BLaER1 treated with 17β-estradiol and CSF1 and Interleukin-3, amounts not matched to agents 10 nM and 100 nM (cell line): ENCODE data around the gene DGKG.

Experiments used
- H3K27ac ChIP-seq, 11 experiments: shearing (Covaris generic); formaldehyde crosslinking; 2 replicates each; pipeline ENCODE4 v1.8.1; 2022
- H3K27me3 ChIP-seq, 11 experiments: shearing (Covaris generic); formaldehyde crosslinking; 2 replicates each; pipeline ENCODE4 v1.8.1; 2022
- H3K36me3 ChIP-seq, 11 experiments: shearing (Covaris generic); formaldehyde crosslinking; 2 replicates each; pipeline ENCODE4 v1.8.1; 2022
- H3K4me1 ChIP-seq, 10 experiments: shearing (Covaris generic); formaldehyde crosslinking; 2 replicates each; pipeline ENCODE4 v1.8.1; 2022
- H3K4me2 ChIP-seq, 11 experiments: shearing (Covaris generic); formaldehyde crosslinking; 2 replicates each; pipeline ENCODE4 v1.8.1; 2022
- H3K4me3 ChIP-seq, 10 experiments: shearing (Covaris generic); formaldehyde crosslinking; 2 replicates each; pipeline ENCODE4 v1.8.1; 2022
- H3K9ac ChIP-seq, 11 experiments: shearing (Covaris generic); formaldehyde crosslinking; 2 replicates each; pipeline ENCODE4 v1.8.1; 2022
- H3K9me3 ChIP-seq, 11 experiments: shearing (Covaris generic); formaldehyde crosslinking; replicated peaks in 1 of 11; 2 replicates each; pipeline ENCODE4 v1.8.1; 2022
- H4K20me1 ChIP-seq, 11 experiments: shearing (Covaris generic); formaldehyde crosslinking; 2 replicates each; pipeline ENCODE4 v1.8.1; 2022
- Cebpa-rat ChIP-seq, 11 experiments: shearing (Covaris generic); IDR thresholded peaks; 2 replicates each; pipeline ENCODE4 v1.8.1; 2022

DGKG gene

DNA sequence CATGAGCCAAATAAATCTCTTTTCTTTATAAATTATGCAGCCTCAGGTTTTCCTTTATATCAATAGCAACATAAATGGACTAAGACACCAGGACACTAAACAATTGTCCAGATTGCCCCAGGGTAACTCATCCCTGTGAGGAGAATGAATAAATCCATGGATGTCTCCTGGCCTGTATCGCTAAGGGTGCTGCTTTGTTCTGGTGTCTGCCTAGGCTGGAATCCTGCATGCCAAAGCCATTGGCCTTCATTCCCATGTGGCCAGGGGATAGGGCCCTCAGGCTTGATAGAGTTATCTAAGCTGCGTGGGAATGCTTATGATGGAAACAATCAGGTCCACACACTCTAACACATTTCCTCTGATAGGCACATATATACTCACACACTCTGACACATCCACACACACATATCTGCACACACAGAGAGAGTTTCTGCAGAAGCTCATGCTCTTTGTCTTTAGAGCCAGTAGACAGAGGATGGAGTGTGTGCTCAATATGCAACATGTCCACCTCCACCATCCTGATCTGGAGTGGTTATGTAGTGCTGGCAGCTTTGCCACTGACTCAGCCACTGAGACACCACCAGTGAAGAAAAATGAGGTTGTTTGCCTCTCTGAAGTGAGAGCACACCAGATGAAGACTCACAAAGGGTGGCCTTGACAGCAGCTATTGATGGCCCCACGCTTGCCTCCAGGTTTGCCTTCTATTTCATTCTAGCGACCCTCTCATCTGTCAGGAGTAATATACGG lies 24.0 kb upstream of the DGKG start:
- Histone ChIP-seq H3K4me1 (peaks cover 0 to 45% (median 33%) of the 10 kb centered on the region in 10 experiments; a peak in 16 of 20 replicates), H3K4me2 (peak overlapping the region in 7 of 11 experiments; percentile 53 to 87 (median 75); a peak in 14 of 22 replicates), H3K36me3 (no peaks in the 10 kb centered on the region), H4K20me1 (no peaks in the 10 kb centered on the region), H3K27ac (no peak overlapping the region), H3K9ac (no peak overlapping the region), H3K9me3 (peaks cover 0 to 22% (median 0%) of the 10 kb centered on the region in 11 experiments; a peak in 4 of 22 replicates), H3K4me3 (no peak overlapping the region), H3K27me3 (no peaks in the 10 kb centered on the region)
- no peak for TF ChIP-seq Cebpa-rat (IDR thresholded peaks at IDR 0.05)

DNA sequence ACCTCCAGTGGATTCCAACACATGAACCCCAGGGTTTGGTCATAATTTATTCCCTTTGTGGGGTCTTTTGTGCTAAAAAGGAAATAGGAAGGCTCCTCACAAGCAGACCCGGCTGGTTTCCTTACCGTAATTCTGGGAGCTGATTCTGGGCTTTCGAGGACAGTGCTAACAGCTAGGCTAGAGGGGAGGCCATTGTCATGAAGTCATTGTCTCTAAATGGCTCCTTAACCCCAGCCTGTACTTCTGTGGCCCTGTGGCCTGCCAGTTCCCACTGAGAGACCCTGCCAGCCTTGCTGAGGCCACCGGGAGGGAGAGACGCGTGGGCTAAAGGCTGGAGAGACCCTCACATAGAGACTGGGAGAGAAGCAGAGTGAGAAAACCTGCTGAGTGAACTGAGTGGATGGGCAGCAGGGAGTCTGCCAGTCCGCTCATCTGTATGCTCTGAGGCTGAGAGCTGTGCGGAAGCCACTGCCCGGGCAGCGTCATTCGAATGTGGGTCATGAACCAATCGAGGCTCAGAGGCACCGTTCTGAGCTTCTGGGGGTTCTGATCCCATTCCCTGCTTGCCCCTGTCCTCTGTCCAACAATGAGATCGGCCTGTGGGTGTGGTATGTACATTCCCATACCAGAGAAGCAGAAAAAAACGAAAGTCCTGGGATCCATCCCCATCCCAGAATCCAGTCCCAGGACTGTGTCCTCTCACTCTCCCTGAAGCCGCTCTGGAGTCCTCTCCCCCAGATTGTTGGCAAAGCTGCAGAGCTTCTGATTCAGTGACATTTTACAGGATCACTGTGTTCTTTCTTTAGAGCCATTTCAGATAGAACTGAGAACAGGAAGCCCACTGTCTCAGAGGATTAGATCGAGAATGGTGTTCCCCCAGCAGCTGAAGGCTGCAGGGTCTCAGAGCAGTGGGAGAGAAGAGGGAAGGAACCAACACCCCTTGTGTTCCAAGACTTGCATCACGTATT lies 21.3 kb upstream of the DGKG start:
- H3K4me3 ChIP-seq, result no peak overlapping the region; a peak in 1 of 20 replicates
- H3K27me3 ChIP-seq, result no peaks in the 10 kb centered on the region
- H3K9me3 ChIP-seq, result peaks cover 7 to 35% (median 8%) of the 10 kb centered on the region in 11 experiments; a peak in 20 of 22 replicates
- H4K20me1 ChIP-seq, result no peaks in the 10 kb centered on the region
- peaks cover 0 to 45% (median 33%) of the 10 kb centered on the region in 10 experiments; a peak in 17 of 20 replicates for H3K4me1 ChIP-seq
- H3K9ac ChIP-seq, result peak overlapping the region in 5 of 11 experiments; percentile 13 to 61 (median 46); a peak in 6 of 22 replicates
- H3K4me2 ChIP-seq, result peak overlapping the region in 9 of 11 experiments; percentile 37 to 87 (median 69); a peak in 18 of 22 replicates
- no peak for TF ChIP-seq Cebpa-rat (IDR thresholded peaks at IDR 0.05)
- H3K36me3 ChIP-seq, result no peaks in the 10 kb centered on the region
- H3K27ac ChIP-seq, result peak overlapping the region in 4 of 11 experiments; percentile 43 to 62 (median 56); a peak in 7 of 22 replicates

DNA sequence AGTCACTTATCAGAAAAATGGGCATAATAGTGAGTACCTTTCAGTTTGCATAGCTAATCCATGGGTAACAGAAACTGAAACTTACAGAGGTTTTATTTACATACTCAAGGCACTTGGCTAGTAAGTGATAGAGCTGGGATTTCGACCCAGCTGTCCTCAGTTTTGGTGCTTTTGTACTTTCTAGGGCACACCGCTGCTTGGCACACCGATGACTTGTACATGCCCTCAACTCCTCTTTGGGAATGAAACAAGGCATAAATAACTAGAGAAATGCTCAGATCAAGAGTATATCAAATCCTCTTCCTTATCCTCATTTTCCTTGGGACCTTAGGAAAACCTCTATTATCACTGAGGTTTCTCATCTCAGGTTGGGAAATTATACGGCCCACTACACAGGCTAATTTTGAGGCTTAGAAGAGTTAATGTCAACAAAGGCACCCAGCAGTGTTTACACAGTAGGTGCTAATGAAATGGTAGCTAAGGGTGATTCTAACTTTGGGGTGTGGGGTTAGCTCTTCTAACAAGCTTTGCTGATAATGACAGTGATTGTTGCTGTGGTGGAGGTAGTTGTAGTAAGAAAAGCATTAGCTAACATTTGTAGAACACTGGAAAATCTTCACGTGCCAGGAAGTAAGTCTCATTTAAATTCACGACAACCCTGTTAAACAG lies 20.3 kb upstream of the DGKG start:
- TF ChIP-seq Cebpa-rat (IDR thresholded peaks at IDR 0.05), result no peak
- H3K4me2 ChIP-seq, result peak overlapping the region in 5 of 11 experiments; percentile 51 to 87 (median 81); a peak in 9 of 22 replicates

DNA sequence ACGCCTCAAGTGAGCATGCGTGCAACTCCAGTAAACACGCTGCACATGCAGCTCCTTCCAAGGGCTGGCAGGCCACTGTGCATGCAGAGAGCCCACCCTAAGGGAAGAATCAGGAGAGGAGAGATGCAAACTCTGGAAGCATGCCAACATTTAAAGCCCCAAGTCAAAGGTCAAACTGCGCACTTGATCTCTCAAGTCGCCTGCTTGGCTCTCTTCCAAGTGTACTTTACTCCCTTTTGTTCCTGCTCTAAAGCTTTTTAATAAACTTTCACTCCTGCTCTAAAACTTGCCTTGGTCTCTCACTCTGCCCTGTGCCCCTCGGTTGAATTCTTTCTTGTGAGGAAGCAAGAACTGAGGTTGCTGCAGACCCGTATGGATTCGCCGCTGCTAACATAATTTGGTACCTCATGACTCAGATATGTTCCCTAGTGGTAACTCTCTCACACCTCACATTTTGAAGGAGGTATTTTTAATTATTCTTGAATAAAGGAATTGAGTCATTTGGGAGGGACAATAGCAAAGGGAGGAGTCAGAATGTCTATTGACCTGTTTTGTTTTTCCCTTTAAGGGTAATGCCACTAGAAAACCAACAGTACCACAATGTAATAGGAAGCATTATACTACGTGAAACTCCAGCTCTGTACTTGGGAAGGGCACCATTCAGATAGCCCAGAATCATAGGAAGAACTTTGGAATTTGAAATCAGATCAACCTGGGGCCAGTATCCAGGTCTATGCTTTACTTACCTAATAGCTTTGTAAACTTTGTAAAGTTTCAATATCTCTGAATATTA lies 19.6 kb upstream of the DGKG start:
- peaks cover 0 to 45% (median 33%) of the 10 kb centered on the region in 10 experiments; a peak in 17 of 20 replicates for H3K4me1 ChIP-seq
- peak overlapping the region in 3 of 11 experiments; percentile 1 to 87 (median 86); a peak in 3 of 22 replicates for H3K4me2 ChIP-seq

More for the DNA sequence above, 20.3 kb upstream of the DGKG start:
- H3K27me3 ChIP-seq, result no peaks in the 10 kb centered on the region
- H3K36me3 ChIP-seq, result no peaks in the 10 kb centered on the region
- H3K4me3 ChIP-seq, result no peak overlapping the region
- H3K4me1 ChIP-seq, result peaks cover 0 to 45% (median 33%) of the 10 kb centered on the region in 10 experiments; a peak in 17 of 20 replicates
- H3K9ac ChIP-seq, result no peak overlapping the region
- peaks cover 8 to 40% (median 13%) of the 10 kb centered on the region in 11 experiments; a peak in 20 of 22 replicates for H3K9me3 ChIP-seq
- H4K20me1 ChIP-seq, result no peaks in the 10 kb centered on the region
- H3K27ac ChIP-seq, result no peak overlapping the region

DNA sequence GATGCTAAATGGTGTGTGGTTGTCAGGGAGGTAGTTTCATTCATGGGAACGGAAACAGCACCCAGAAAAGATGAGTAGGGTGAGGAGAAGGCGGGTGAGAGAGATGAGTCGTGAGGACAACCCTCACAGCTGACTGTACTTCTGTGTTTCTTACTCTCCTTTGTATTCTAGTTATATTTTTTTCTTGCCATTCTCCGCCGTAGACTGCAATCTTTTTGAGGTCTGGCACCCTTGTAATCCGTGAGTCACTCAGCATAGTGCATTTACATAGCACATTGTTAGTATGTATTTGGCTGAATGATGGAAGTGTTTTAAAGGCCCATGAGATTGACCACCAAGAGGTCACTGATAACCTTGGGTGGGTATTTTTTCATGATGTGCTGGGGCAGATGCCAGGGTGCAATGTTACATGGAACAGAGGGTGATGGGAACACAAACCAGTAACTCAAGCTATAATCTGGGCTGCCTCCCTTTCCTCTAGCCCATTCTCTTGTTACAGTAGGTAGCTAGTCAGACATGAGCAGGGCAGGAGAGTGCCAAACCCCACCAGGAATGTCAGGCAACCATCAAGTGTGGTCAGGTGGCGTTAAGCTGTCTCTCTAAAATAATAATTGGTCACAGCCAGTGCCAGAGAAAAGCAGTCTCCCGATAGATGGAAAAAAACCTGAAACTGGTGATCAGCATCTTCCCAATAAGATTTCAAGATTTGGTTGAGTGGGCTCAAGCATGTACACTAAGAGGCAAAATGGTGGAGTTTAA lies 18.8 kb upstream of the DGKG start:
- no peak overlapping the region for H3K9ac ChIP-seq
- no peak overlapping the region for H3K4me3 ChIP-seq
- H3K27me3 ChIP-seq, result no peaks in the 10 kb centered on the region
- no peaks in the 10 kb centered on the region for H3K36me3 ChIP-seq
- H3K9me3 ChIP-seq, result peaks cover 8 to 30% (median 13%) of the 10 kb centered on the region in 11 experiments; a peak in 20 of 22 replicates
- H3K27ac ChIP-seq, result no peak overlapping the region
- no peaks in the 10 kb centered on the region for H4K20me1 ChIP-seq
- TF ChIP-seq Cebpa-rat (IDR thresholded peaks at IDR 0.05), result no peak
- peaks cover under 1 to 41% (median 32%) of the 10 kb centered on the region in 10 experiments; a peak in 17 of 20 replicates for H3K4me1 ChIP-seq
- H3K4me2 ChIP-seq, result no peak overlapping the region

More for the DNA sequence above, 19.6 kb upstream of the DGKG start:
- no peaks in the 10 kb centered on the region for H3K36me3 ChIP-seq
- H3K9ac ChIP-seq, result no peak overlapping the region
- H3K27ac ChIP-seq, result no peak overlapping the region
- H3K4me3 ChIP-seq, result no peak overlapping the region
- no peaks in the 10 kb centered on the region for H3K27me3 ChIP-seq
- no peaks in the 10 kb centered on the region for H4K20me1 ChIP-seq
- TF ChIP-seq Cebpa-rat (IDR thresholded peaks at IDR 0.05), result no peak
- H3K9me3 ChIP-seq, result peaks cover 8 to 38% (median 13%) of the 10 kb centered on the region in 11 experiments; a peak in 20 of 22 replicates

DNA sequence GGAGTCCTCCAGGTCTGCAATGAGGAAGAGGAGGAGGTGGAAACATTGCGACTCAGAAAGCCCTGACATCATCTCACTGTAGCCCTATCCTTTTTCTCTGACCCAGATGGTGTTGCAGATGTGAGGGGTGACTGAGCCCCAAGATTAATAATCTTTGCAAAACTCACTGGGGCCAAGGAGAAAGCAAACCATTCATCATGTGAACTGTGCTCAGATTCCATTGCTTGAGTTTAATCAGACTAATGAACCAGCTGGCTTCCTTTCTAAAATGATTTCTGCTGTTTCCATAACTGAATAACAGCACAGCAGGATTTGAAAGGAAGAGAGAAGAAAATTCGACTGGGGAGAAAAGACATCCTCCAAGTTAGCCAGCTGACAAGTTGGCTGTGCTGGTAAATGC lies 13.4 kb upstream of the DGKG start:
- Histone ChIP-seq H3K27ac (peak overlapping the region in 3 of 11 experiments; percentile 30 to 62 (median 58); a peak in 5 of 22 replicates), H3K4me3 (no peak overlapping the region), H3K36me3 (no peaks in the 10 kb centered on the region), H3K4me2 (peak overlapping the region in 4 of 11 experiments; percentile 33 to 70 (median 63); a peak in 4 of 22 replicates), H4K20me1 (no peaks in the 10 kb centered on the region), H3K9me3 (peaks cover 8 to 18% (median 13%) of the 10 kb centered on the region in 11 experiments; a peak in 20 of 22 replicates), H3K9ac (no peak overlapping the region), H3K4me1 (peaks cover 0 to 28% (median 16%) of the 10 kb centered on the region in 10 experiments; a peak in 12 of 20 replicates), H3K27me3 (no peaks in the 10 kb centered on the region)
- no peak for TF ChIP-seq Cebpa-rat (IDR thresholded peaks at IDR 0.05)

DNA sequence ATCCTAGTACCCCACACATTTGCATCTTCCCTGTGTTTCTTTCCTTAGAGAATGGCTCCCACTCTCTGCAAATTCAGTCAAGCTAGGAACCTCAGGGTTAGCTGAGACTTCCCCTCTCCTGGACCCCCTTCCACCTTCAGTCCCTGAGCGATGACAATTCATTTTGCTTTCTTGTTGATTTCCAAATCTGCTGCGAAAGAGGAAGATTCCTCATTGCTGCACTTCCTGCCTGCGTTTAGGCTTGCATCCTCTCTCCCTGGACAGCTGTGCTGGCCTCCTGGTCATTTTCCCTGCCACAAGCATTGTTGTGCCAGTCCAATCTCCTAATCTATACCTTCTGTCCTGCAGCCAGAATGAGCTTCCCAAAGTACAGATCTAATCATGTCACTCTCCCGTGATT lies 12.3 kb upstream of the DGKG start:
- Histone ChIP-seq H3K4me3 (no peak overlapping the region; a peak in 1 of 20 replicates), H3K4me2 (peak overlapping the region in 7 of 11 experiments; percentile 29 to 72 (median 65); a peak in 12 of 22 replicates), H3K9me3 (peaks cover 8 to 18% (median 13%) of the 10 kb centered on the region in 11 experiments; a peak in 20 of 22 replicates), H3K27me3 (no peaks in the 10 kb centered on the region), H3K36me3 (no peaks in the 10 kb centered on the region), H4K20me1 (no peaks in the 10 kb centered on the region), H3K27ac (peak overlapping the region in 4 of 11 experiments; percentile 30 to 62 (median 53); a peak in 8 of 22 replicates), H3K4me1 (peaks cover 0 to 28% (median 16%) of the 10 kb centered on the region in 10 experiments; a peak in 12 of 20 replicates), H3K9ac (peak overlapping the region in 1 of 11 experiments; percentile 2; a peak in 2 of 22 replicates)
- peak in 2 of 11 experiments; percentile 11 to 27; a peak in 1 of 22 replicates for TF ChIP-seq Cebpa-rat (IDR thresholded peaks at IDR 0.05)
